GM21447 (cell line): ENCODE results near the gene GAST.

Experiments
- ATAC-seq: cut with Tn5 transposase; IDR thresholded peaks from one replicate; pipeline ENCODE4 v1.9.1; 2021; ENCODE audit not compliant: unreplicated experiment

GAST gene

GRCh38 chr17:41738801-41739112, 26.6 kb downstream of the GAST start:
- ATAC-seq, result no peak

- ATAC-seq, result no peak
Measured at GRCh38 chr17:41739661-41740352, 27.7 kb downstream of the GAST start.

GRCh38 chr17:41740506-41740905, 28.4 kb downstream of the GAST start:
- no peak for ATAC-seq

GRCh38 chr17:41741709-41742108, 29.6 kb downstream of the GAST start:
- no peak for ATAC-seq

GRCh38 chr17:41748275-41748674, 36.1 kb downstream of the GAST start:
- ATAC-seq, result no peak

GRCh38 chr17:41750862-41751261, 38.7 kb downstream of the GAST start:
- ATAC-seq, result no peak

DNA sequence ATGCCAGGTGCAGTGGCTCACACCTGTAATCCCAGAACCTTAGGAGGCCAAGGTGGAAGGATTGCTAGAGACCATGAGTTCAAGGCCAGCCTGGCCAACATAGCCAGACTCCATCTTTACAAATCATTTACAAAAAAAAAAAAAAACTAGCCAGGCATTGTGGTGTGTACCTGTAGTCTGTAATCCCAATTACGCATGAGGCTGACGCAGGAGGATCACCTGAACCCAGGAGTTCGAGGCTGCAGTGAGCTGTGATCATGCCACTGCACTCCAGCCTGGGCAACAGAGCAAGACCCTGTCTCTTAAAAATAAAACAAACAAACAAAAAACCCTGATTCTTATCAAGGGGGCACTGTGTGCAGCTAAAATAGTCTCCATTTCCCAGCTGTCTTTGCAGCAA, 39.2 kb downstream of the GAST start:
- ATAC-seq, result no peak

- no peak for ATAC-seq
Measured at GRCh38 chr17:41754066-41754465, 41.9 kb downstream of the GAST start.

GRCh38 chr17:41758601-41759000, 46.5 kb downstream of the GAST start:
- ATAC-seq, result no peak

DNA sequence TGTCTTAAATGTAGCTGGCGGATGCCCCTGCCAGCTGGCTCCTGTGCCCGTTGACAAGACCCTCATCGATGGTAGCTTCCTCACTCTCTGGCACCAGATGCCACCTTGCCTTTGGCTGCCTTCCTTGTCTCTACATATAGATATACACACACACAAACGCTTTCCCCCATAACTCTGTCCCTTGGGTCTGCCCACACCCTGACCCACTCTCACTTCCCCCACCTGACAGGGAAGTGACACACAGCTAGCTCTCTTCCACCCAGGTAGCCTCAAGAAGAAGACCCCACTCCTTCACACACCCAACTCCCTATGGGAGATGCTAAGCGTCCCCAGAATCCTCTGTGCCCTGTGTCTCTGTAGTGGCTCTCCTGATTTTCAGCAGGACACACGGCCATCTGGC, 48.7 kb downstream of the GAST start:
- no peak for ATAC-seq

DNA sequence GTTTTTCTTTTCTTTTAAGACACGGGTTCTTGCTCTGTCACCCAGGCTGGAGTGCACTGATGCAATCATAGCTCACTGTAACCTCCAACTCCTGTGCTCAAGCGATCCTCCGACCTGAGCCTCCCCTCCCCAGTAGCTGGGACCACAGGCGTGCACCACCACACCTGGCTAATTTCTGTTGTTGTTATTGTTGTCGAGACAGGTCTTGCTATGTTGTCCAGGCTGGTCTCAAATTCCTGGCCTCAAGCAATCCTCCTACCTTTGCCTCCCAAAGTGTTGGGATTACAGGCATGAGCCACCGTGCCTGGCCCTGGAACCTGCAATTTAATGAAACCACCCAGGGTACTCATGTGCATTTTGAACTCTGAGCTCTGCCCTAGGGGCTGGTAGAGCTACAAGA, 50.3 kb downstream of the GAST start:
- no peak for ATAC-seq

GRCh38 chr17:41762841-41763240, 50.7 kb downstream of the GAST start:
- ATAC-seq, result no peak

GRCh38 chr17:41763327-41763726, 51.2 kb downstream of the GAST start:
- no peak for ATAC-seq
